NCI-H1048 (cell line): ENCODE data around the gene GJA10.
"Not testable (repeated sequence)": the region's sequence is repeated elsewhere in the genome, so short reads cannot be mapped to it uniquely, and the experiment has no call there.

Experiments
- DNase-seq: peaks from one replicate; lab custom pipeline; 2025; lab: John Stamatoyannopoulos, UW

Gene GJA10

GRCh38 chr6:89894169-89894568 lies at the start of gene GJA10:
TSS of gene GJA10 (plus strand) at chr6:89894469. CDS start at chr6:89894469, 0 bp downstream.
- no peak for DNase-seq

- not testable (repeated sequence) for DNase-seq
These were observed 46.8 kb upstream of the GJA10 start for GRCh38 chr6:89847513-89847912.

GRCh38 chr6:89853068-89853467 lies 41.2 kb upstream of the GJA10 start:
- DNase-seq, result no peak

GRCh38 chr6:89858041-89858440 lies 36.2 kb upstream of the GJA10 start:
- no peak for DNase-seq

DNA sequence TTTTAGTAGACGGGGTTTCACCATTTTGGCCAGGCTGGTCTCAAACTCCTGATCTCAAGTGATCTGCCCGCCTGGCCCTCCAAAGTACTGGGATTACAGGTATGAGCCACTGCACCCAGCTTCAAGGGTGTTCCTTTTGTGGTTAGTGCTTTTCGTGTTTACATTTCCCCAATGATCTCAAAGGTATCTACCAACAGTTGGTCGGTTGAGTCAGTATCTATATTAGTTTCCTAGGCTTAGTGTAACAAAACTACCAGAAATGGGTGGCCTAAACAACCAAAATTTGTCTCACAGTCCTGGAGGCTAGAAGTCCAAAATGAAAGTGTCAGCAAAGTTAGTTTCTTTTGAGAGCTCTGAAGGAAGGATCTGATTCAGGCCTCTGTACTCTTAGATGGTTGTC lies 34.5 kb upstream of the GJA10 start:
- no peak for DNase-seq

DNA sequence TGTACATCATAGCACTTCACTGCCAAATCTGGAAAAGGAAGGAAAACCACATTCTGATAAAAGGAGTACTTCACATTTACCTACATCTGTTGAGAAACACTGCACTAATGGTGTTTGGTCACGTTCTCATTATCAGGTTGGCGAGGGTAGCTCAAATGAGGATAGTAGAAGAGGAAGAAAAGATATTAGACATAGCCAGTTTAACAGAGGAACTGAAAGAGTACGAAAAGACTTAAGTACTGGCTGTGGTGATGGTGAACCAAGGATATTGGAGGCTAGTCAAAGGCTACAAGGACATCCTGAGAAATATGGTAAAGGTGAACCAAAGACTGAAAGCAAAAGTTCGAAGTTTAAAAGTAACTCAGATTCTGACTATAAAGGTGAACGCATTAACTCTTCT lies 32.0 kb upstream of the GJA10 start:
- no peak for DNase-seq

DNA sequence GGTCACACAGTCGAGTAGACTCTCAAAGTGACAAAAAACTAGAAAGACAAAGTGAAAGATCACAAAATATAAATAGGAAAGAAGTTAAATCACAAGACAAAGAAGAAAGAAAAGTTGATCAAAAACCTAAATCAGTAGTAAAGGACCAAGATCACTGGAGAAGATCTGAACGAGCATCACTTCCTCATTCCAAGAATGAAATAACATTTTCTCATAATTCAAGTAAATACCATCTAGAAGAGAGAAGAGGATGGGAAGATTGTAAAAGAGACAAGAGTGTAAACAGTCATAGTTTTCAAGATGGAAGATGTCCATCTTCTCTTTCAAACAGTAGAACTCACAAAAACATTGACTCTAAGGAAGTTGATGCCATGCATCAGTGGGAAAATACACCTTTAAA lies 31.6 kb upstream of the GJA10 start:
- DNase-seq, result no peak

DNA sequence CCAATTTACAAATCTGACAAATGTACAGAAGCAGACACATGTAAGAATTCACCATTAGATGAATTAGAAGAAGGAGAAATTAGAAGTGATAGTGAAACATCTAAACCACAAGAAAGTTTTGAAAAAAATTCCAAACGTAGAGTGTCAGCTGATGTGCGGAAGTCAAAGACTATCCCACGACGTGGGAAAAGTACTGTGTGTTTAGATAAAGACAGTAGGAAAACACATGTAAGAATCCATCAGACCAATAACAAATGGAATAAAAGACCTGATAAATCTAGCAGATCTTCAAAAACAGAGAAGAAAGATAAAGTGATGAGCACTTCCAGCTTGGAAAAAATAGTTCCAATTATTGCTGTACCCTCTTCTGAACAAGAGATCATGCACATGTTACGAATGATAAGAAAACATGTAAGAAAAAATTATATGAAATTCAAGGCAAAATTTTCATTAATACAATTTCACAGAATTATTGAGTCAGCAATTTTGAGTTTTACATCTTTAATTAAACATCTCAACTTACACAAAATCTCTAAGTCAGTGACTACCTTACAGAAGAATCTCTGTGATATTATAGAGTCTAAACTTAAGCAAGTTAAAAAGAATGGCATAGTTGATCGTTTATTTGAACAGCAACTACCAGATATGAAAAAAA lies 28.1 kb upstream of the GJA10 start:
- DNase-seq, result no peak

DNA sequence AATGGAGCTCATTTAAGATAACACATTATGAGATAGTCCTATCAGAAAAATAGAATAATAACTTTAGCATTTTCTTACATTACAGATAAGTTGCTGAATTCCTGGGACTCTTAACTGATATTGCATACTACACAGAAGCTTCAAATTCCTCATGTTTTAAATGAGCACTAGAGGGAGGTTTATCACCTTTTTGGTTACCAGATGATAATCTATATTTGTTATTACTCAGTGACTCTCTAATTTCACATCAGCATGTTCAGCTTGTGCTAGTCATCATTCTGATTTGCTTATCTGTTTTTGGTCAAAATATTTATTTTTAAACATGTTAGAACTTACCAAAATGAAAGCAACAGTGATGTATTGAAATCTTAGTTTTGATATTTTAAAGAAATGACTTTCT lies 20.5 kb upstream of the GJA10 start:
- DNase-seq, result no peak

DNA sequence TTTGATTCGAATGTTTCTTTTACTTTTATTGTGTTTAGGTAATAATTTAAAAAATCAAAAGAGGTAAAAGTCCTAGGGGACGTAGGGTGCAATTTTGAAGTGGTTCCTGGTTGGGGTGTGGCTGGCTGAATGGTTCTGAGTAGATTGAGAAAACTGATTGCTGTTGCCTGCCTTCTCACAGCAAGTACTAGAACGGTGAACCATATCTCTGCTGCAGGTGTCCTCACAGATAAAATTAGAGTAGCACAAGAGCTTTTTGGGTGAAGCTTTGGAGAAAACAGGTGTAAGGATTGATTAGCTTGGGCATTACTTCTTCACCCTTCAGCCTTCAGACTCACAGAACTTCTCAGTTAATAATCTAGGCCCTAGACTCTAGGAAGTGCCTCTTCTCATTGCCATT lies 19.8 kb upstream of the GJA10 start:
- DNase-seq, result no peak

GRCh38 chr6:89886378-89887120 lies 7.7 kb upstream of the GJA10 start:
- DNase-seq, result no peak

DNA sequence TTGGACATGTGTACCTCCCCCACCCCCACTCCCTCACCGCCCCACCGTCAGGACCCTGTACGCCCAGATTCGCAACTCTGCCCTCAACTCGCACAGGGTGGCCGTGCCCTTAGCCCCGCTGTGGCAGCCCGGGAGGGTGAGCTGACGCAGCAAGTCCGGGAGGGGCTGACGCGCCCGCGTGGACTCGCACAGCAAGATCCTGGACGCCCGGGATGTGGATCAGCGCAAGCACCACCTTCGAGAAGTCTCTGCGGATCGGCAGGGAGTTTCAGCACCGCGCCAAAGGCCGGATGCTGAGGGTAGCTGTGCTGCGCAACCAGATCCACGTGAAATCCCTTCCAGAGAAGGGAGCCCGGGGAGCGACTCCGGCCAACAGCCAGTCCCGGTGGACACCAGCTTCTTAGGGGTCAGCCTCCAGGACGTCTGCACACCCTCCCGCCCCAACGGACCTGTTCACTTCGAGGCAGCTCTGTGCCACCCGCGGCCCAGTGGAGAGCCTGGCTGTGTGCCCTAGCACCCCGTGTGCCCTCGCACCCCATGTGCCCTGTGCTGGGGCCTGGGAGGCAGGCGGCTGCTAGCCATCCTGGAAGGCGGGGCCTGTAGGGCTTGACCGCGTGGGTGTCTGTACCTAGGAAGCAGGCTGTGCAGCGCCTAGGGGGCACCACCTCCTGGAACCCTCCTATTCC lies 6.7 kb upstream of the GJA10 start:
- DNase-seq, result no peak

DNA sequence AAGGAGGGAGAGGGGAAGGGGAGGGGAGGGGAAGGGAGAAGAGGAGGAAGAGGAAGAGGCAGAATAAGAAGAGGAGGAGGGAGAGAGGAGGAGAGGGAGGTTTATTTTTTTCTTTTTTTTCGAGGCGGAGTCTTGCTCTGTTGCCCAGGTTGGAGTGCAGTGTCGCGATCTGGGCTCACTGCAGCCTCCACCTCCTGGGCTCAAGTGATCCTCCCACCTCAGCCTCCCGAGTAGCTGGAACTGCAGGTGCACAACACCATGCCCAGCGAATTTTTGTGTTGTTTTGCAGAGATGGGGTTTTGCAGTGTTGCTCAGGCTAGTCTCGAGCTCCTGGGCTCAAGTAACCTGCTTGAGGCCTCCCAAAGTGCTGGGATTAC lies 6.1 kb upstream of the GJA10 start:
- no peak for DNase-seq

DNA sequence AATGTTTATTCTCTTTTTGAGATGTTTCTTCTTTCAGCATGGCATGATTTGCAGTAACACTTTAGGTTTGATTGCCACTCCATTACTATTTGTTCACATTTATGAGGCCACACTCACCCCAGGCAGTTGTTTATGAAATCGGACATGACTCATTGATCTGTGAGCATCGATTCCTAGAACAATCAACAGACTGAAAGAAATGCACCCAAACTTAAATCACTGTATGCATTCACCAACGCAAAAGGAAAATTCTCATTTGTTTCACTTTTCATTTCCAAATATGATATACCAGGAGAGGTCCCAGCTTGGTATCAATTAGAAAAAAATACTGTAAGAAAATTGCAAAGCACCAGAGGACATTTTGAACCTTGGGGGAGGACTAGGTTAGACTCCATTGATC lies 5.4 kb upstream of the GJA10 start:
- DNase-seq, result no peak

- not testable (repeated sequence) for DNase-seq
These were observed 3.3 kb upstream of the GJA10 start for GRCh38 chr6:89890845-89891528.

DNA sequence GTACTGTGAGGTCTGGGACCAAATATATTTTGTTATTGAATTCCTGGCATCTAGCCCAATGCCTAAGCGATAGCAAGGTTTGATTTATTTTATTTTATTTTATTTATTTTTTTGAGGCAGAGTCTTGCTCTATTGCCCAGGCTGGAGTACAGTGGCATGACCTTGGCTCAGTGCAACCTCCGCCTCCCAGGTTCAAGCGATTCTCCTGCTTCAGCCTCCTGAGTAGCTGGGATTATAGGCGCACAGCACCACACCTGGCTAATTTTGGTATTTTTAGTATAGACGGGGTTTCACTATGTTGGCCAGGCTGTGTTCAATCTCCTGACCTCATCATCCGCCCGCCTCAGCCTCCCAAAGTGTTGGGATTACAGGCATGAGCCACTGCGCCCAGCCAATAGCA lies 1.7 kb upstream of the GJA10 start:
- DNase-seq, result not testable (repeated sequence)

DNA sequence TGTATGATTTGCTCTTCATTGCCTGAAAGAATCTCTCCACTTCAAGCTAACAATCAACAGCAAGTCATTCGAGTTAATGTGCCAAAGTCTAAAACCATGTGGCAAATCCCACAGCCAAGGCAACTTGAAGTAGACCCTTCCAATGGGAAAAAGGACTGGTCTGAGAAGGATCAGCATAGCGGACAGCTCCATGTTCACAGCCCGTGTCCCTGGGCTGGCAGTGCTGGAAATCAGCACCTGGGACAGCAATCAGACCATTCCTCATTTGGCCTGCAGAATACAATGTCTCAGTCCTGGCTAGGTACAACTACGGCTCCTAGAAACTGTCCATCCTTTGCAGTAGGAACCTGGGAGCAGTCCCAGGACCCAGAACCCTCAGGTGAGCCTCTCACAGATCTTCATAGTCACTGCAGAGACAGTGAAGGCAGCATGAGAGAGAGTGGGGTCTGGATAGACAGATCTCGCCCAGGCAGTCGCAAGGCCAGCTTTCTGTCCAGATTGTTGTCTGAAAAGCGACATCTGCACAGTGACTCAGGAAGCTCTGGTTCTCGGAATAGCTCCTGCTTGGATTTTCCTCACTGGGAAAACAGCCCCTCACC lies 1.1 kb downstream of the GJA10 start:
- no peak for DNase-seq

- DNase-seq, result not testable (repeated sequence)
These were observed 16.0 kb downstream of the GJA10 start for GRCh38 chr6:89910001-89910901.

DNA sequence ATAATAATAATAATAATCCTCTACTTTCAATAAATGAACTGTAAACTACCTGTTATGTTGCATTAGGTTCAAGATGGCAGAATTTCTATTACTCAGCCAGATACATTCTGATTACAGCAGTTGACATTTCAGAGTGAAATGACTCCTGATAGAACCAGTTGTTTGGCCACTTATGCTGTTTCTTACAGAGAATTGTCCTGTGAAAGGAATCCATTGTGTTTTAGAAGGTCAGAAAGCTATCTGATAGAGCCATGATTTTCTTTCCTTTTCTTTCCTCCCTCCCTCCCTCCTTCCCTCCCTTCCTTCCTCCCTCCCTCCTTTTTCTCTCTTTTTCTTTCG lies 16.6 kb downstream of the GJA10 start:
- DNase-seq, result no peak

GRCh38 chr6:89916136-89916920 lies 22.1 kb downstream of the GJA10 start:
- no peak for DNase-seq

DNA sequence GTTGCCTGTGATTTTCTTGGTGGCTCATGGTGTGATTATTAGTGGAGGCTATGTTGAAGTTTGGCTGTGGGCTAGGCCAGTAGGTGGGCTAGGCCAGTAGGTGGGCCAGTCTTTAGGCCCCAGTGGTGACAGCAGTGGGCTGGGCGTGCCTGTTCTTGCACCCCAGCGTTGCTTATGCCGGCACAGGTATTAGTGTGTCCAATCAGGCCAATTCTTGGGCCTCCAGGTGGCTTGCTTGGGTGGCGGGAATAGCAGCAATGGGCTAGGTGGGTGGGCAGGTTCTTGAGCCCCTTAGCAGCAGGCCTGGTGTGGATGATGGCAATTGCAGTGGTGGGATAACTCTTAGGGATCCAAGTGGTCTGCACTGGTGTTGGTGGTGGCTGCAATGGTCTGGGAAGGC lies 22.9 kb downstream of the GJA10 start:
- no peak for DNase-seq
